Limb (tissue), 2 donors: Measurements from ENCODE around the gene SLC35E3.
A peak's percentile ranks its signal among the peaks of the same experiment; 100 is the strongest.
"Not testable (repeated sequence)": the region's sequence is repeated elsewhere in the genome, so short reads cannot be mapped to it uniquely, and the experiment has no call there.

Experiments used
- DNase-seq, 2 donors: peaks; one replicate each; pipeline ENCODE4 v3.0.0-alpha.2; 2016; ENCODE audit errors: extremely low spot score in 2 of 2

The SLC35E3 gene

DNA sequence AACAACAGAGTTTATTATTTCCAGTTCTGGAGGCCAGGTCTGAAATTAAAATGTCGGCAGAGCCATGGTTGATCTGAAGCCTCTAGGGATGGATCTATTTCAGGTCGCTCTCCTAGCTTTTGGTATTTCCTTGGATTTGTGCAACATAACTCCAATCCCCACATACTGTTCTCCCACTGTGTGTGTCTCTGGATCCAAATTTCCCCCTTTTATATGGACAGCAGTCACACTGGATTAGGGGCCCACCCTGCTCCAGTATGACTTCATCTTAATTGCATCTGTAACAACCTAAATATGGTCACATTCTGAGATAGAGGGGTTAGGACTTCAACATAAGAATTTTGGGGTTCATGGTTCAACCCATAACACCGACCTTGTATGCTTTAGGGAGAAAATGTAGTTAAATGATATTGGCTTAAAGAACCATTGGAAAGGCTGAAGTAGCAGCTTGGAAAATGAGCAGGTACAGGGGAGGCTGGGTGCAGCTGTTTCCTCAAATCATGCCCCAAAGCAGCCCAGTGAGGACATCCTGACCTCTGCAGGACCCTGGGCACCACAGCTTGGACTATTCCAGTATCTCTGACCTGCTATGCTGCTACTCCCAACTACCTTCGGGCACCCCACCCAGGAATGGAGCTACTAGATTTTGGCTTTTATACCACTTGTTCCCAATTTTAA lies 48.1 kb downstream of the SLC35E3 start:
- DNase-seq: no peak

DNA sequence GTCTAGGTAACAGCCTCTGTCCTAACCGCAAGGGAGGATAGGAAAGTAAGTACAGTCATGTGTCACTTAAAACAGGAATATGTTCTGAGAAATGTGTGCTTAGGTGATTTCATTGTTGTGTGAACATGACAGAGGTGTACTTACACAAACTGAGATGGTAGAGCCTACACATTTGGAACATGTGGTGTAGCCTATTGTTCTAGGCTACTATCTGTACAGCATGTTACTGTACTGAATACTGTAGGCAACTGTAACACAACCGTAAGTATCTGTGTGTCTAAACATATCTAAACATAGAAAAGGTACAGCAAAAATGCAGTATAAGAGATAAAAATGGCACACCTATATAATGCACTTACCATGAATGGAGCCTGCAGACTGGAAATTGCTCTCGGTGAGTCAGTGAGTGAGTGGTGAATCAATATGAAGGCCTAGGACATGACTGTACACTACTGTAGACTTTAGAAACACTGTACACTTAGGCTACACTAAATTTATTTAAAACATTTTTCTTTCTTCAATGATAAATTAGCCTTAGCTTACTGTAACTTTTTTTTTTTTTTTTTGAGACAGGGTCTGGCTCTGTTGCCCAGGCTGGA lies 48.8 kb downstream of the SLC35E3 start:
- no peak for DNase-seq

DNA sequence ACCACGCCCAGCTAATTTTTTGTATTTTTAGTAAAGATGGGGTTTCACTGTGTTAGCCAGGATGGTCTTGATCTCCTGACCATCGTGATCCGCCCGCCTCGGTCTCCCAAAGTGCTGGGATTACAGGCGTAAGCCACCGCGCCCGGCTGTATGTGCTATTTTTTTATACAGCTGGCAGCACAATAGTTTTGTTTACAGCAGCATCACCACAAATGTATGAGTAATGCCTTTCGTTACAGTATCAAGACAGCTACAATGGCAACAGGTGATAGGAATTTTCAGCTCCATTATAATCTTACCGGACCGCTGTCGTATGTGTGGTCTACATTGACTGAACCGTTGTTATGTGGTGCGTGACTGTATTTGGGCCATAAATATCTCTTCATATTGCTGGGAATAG lies 50.4 kb downstream of the SLC35E3 start:
- DNase-seq: no peak

- DNase-seq: no peak
Observed at GRCh38 chr12:68798882-68799234, 52.9 kb downstream of the SLC35E3 start.

GRCh38 chr12:68800294-68800693 lies 54.3 kb downstream of the SLC35E3 start:
- no peak for DNase-seq

- not testable (repeated sequence) for DNase-seq
Observed at GRCh38 chr12:68801124-68801523, 55.1 kb downstream of the SLC35E3 start.

GRCh38 chr12:68802372-68802745 lies 56.4 kb downstream of the SLC35E3 start:
- DNase-seq: not testable (repeated sequence)

- DNase-seq: not testable (repeated sequence)
Observed at GRCh38 chr12:68802911-68803651, 57.1 kb downstream of the SLC35E3 start.

DNA sequence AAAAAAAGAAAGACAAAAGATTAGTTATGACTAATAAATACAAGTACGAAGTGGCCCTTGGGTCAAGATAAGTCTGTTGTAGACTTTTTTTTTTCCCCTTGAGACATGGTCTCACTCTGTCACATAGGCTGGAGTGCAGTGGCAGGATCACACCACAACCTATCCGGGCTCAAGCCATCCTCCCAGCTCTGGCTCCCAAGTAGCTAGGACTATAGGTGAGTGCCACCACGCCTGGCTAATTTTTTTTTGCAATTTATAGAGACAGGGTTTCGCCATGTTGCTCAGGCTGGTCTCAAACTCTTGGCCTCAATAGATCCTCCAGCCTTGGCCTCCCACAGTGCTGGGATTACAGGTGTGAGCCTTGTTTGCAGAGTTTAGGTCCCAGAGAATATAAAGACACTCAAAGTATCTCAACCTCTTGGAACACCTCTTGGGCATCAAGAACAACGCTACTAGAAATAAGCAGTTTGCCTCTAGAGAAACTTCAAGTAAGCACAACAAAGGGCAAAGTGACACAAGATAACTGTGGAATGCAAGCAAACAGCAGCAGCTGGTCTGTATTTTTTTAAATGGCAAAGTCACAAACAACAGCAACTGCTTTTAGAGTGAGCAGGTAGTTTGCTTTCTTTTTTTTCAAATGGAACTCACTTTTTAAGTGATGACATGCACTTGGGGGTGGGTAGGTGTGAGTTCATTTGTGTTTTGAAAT lies 58.1 kb downstream of the SLC35E3 start:
- no peak for DNase-seq

- no peak for DNase-seq
Observed at GRCh38 chr12:68804657-68805591, 58.9 kb downstream of the SLC35E3 start.

GRCh38 chr12:68805592-68806120 lies 59.7 kb downstream of the SLC35E3 start:
- no peak for DNase-seq

- no peak for DNase-seq
Observed at GRCh38 chr12:68806488-68807237, 60.7 kb downstream of the SLC35E3 start.

DNA sequence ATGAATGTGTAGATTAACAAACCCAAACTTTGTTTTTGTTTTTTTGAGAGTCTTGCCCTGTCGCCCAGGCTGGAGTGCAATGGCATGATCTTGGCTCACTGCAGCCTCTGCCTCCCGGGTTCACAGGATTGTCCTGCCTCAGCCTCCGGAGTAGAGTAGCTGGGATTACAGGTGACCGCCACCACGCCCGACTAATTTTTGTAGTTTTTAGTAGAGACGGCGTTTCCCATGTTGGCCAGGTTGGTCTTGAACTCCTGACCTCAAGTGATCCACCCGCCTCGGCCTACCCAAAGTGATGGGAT lies 61.2 kb downstream of the SLC35E3 start:
- not testable (repeated sequence) for DNase-seq

DNA sequence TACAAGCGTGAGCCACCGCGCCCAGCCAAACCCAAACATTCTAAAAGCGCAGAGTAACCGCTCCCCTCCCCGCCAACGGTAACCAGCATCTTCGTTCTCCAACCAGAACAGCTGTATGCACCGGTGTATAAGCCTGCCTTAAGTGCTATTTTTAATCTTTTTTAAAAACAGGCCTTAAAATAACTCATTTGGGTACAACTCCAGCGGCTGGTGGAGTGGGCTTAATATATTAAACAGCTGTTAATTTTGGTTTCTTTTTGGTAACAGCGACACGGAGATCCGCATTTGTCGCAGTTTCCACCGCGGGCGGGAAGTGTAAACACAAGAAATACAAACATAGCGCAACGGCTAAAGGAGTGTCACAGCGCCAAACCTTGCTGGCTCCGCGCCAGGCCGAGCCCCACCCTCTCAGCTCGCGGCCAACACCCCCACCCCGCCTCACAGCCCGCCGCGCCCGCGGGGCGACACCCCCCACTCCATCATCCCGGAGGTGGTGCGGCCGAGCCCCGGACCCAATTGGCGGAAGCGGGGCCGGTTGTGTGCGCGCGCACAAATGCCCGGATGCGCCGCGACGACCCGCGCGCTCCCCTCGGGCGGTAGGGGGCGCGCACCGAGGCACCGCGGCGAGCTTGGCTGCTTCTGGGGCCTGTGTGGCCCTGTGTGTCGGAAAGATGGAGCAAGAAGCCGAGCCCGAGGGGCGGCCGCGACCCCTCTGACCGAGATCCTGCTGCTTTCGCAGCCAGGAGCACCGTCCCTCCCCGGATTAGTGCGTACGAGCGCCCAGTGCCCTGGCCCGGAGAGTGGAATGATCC lies 61.8 kb downstream of the SLC35E3 start, which contains the start of gene MDM2:
MDM2 (plus strand) TSS at position 602 of the 812 bp plus-strand sequence. CDS start 301 bp downstream, outside the sequence.
- peak; percentile 90 to 96 for DNase-seq

- peak; percentile 58 to 83 for DNase-seq
Observed at GRCh38 chr12:68808388-68809189, 62.6 kb downstream of the SLC35E3 start.

DNA sequence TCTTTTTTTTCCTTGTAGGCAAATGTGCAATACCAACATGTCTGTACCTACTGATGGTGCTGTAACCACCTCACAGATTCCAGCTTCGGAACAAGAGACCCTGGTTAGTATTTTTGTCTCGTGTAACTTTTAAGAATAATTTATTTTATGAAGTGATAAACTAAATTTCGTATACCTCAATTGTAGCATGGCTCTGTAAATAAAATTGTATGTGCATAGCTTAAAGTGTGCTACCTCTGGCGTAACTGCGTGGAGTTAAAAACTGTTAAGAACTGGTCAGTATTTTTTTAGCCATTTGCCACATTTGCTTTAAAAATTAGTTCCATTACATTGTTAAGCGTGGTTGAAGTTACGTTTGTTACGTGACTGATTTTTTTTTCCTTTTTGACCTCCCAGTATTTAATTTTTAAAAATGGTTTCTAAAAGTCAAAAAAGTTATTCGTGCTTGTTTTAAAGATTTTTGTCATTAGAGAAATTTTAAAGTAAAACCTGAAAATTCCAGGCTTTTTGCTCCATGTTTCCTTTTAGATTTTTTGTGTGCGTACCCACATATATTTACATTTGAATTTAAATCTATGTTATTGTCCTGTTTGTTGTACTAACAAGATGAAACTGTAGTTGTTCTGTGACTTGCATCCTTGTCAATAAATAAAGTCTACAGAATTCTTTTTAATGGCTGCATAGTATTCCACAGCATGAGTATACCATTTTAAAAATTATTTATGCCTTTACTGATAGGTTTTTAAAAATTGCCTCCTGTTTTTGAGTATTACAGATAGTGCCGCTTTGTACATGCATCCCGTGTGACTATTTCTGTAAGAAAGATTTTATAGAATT lies 63.4 kb downstream of the SLC35E3 start:
- no peak for DNase-seq

GRCh38 chr12:68810027-68810389 lies 64.0 kb downstream of the SLC35E3 start:
- not testable (repeated sequence) for DNase-seq
